ENCODE results near the gene ZNF670. TPM values are rescaled to one million over a fixed set of nuclear protein-coding genes. Genes with fewer than 3 reads are reported as not detected.

Gene ZNF670
- total RNA-seq, 1 experiment from 2014 or later: 13.9 TPM

DNA sequence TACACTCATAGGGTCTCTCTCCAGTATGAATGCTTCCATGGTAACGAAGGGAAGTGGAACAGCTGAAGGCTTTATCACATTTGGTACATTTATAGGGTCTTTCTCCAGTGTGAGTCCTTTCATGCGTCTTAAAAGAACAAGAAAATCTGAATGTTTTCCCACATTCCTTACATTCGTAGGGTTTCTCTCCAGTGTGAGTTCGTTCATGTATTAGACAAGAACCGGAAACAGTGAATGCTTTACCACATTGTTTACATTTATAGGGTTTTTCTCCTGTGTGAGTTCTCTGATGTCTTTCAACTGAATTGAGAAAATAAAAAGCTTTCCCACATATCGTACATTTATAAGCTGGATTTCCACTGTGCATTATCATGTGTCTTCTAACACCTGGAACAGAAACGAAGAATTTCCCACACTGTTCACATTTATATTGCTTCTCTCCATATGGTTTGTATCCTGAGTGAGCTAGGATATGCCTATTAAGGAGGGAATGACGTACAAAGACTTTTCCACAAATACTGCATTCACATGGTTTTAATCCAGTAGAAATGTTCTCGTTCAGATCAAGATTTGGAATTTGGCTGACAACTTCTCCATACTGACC, 22.2 kb upstream of the ZNF670 start:
- Histone ChIP-seq H3K79me2 (ENCODE audit: insufficient read depth, low read length) (peaks cover 10% of the 10 kb centered on the region; the same call in 1 of the 2 replicates), H3K14ac (ENCODE audit: insufficient read depth, low read length) (no peak overlapping the region), H4K8ac (replicated peaks; ENCODE audit: insufficient read length, low read depth, low read length) (no peak overlapping the region), H4K20me1 (ENCODE audit: control insufficient read depth, insufficient read depth, insufficient read length) (no peaks in the 10 kb centered on the region), H3K23ac (ENCODE audit: insufficient read length, low read depth, low read length) (no peak overlapping the region), H4K91ac (ENCODE audit: insufficient read length, low read depth, low read length) (no peak overlapping the region), H3K9me3 (ENCODE audit: control insufficient read depth, low read depth, low read length) (peaks cover 4% of the 10 kb centered on the region), H4K5ac (ENCODE audit: insufficient read length, low read depth, low read length) (no peak overlapping the region), H3K56ac (ENCODE audit: insufficient read length, low read depth, low read length) (no peak overlapping the region), H2BK15ac (ENCODE audit: low read depth, low read length) (no peak overlapping the region), H3K18ac (ENCODE audit: insufficient read length, low read depth, low read length) (no peak overlapping the region), H3K79me1 (ENCODE audit: insufficient read depth, low read depth, low read length, poor library complexity, severe bottlenecking) (no peaks in the 10 kb centered on the region), H3K27me3 (ENCODE audit: insufficient read depth, low read length) (no peaks in the 10 kb centered on the region), H2BK12ac (ENCODE audit: insufficient read length, low read depth, low read length) (no peak overlapping the region), H3K4me1 (ENCODE audit: insufficient read depth, low read length) (peaks cover 6% of the 10 kb centered on the region; the same call in 1 of the 2 replicates), H3K23me2 (ENCODE audit: insufficient read length, low read depth, low read length, poor library complexity, severe bottlenecking) (no peaks in the 10 kb centered on the region), H2AK5ac (ENCODE audit: insufficient read length, low read length) (no peak overlapping the region), H2AFZ (ENCODE audit: low read length) (no peak overlapping the region), H3K9ac (ENCODE audit: extremely low read depth, insufficient read length, low read length) (no peak overlapping the region), H3T11ph (ENCODE audit: low read length) (no peak overlapping the region), H3K4ac (ENCODE audit: low read depth, low read length) (no peak overlapping the region), H3K4me2 (ENCODE audit: insufficient read depth, insufficient read length, low read length) (no peak overlapping the region), H2BK20ac (ENCODE audit: low read depth, low read length, poor library complexity, severe bottlenecking) (no peak overlapping the region), H3K27ac (ENCODE audit: insufficient read length, low read depth, low read length) (no peak overlapping the region), H2BK5ac (ENCODE audit: insufficient read length, low read length) (no peak overlapping the region), H2BK120ac (ENCODE audit: low read depth, low read length, poor library complexity, severe bottlenecking) (no peak overlapping the region)
- no peak overlapping the region for H3K4me3 Mint-ChIP-seq
- no peak for DNase-seq
- H3K9me3 Mint-ChIP-seq: peaks cover 12 to 21% of the 10 kb centered on the region in 2 experiments; a peak in 4 of 5 replicates
- no peak overlapping the region for H3K27ac Mint-ChIP-seq
- H3K36me3 Mint-ChIP-seq (ENCODE audit: insufficient read depth in 1 of 3, low read depth in 3 of 3): peaks cover 26 to 52% (median 51%) of the 10 kb centered on the region in 3 experiments
- no peaks in the 10 kb centered on the region for H3K27me3 Mint-ChIP-seq (ENCODE audit: low read depth)
- H3K4me1 Mint-ChIP-seq: peaks cover 14 to 17% of the 10 kb centered on the region in 2 experiments
- WGBS (ENCODE audit: extremely low coverage, insufficient read length, low lambda C conversion rate): no CpG with 5 or more reads among the region's 9 CpGs
- TF ChIP-seq, protein P1, sequence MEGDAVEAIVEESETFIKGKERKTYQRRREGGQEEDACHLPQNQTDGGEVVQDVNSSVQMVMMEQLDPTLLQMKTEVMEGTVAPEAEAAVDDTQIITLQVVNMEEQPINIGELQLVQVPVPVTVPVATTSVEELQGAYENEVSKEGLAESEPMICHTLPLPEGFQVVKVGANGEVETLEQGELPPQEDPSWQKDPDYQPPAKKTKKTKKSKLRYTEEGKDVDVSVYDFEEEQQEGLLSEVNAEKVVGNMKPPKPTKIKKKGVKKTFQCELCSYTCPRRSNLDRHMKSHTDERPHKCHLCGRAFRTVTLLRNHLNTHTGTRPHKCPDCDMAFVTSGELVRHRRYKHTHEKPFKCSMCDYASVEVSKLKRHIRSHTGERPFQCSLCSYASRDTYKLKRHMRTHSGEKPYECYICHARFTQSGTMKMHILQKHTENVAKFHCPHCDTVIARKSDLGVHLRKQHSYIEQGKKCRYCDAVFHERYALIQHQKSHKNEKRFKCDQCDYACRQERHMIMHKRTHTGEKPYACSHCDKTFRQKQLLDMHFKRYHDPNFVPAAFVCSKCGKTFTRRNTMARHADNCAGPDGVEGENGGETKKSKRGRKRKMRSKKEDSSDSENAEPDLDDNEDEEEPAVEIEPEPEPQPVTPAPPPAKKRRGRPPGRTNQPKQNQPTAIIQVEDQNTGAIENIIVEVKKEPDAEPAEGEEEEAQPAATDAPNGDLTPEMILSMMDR (conservative IDR thresholded peaks at IDR 0.05): no peak
